MV-4-11 (cell line): ENCODE data around the gene SH3RF2.
"Not testable (repeated sequence)": the region's sequence is repeated elsewhere in the genome, so short reads cannot be mapped to it uniquely, and the experiment has no call there.

Source experiments
- DNase-seq: peaks from one replicate; lab custom pipeline; 2025; lab: John Stamatoyannopoulos, UW

The SH3RF2 gene

DNA sequence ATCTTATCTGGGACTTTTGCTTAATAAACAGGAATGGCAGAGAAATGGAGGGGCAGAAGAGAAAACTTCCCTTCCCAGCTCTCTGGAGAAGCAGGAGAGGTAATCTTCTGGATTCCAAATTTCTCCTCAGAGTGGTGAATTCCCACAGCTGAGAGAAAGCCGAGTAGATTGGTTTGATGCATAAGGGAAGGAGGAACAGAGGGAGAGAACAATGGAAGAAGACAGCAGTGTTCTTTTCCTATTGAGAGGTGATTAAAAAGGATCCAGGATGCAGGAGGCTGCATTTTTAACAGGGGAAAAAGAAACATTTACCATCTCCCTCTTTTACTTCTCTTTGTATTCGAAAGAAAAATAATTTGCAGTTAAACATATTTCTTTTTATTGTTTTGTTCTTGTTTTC, 13.1 kb downstream of the SH3RF2 start:
- no peak for DNase-seq

- DNase-seq, result no peak
These were observed 14.7 kb downstream of the SH3RF2 start for GRCh38 chr5:145951071-145951470.

DNA sequence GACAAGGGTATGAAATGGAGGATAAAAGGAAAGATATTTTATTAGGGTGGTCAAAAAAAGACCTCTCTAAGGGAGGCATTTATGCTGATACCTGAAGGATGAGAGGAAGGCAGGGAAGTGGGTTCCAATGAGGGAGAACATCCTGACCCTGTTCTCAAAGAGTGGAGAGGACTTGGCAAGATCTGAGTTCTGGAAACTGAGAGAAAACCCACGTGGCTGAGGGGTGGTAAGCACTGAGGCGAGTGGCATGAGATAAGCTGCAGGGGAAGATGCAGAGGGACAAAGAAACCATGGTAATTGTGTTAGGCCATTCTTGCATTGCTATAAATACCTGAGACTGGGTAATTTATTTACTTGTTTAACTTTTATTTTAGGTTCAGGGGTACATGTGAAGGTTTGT, 16.8 kb downstream of the SH3RF2 start:
- no peak for DNase-seq

DNA sequence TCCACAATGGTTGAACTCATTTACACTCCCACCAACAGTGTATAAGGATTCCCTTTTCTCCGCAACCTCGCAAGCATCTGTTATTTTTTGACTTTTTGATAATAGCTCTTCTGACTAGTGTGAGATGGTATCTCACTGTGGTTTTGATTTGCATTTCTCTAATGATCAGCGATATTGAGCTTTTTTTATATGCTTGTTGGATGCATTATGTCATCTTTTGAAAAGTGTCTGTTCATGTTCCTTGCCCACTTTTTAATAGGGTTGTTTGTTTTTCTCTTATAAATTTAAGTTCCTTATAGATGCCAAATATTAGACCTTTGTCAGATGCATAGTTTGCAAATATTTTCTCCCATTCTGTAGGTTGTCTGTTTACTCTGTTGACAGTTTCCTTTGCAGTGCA, 17.8 kb downstream of the SH3RF2 start:
- DNase-seq, result not testable (repeated sequence)

- no peak for DNase-seq
These were observed 21.0 kb downstream of the SH3RF2 start for GRCh38 chr5:145957388-145957787.

GRCh38 chr5:145958436-145958835, 22.1 kb downstream of the SH3RF2 start:
- no peak for DNase-seq

GRCh38 chr5:145960166-145960565, 23.8 kb downstream of the SH3RF2 start:
- DNase-seq, result no peak

DNA sequence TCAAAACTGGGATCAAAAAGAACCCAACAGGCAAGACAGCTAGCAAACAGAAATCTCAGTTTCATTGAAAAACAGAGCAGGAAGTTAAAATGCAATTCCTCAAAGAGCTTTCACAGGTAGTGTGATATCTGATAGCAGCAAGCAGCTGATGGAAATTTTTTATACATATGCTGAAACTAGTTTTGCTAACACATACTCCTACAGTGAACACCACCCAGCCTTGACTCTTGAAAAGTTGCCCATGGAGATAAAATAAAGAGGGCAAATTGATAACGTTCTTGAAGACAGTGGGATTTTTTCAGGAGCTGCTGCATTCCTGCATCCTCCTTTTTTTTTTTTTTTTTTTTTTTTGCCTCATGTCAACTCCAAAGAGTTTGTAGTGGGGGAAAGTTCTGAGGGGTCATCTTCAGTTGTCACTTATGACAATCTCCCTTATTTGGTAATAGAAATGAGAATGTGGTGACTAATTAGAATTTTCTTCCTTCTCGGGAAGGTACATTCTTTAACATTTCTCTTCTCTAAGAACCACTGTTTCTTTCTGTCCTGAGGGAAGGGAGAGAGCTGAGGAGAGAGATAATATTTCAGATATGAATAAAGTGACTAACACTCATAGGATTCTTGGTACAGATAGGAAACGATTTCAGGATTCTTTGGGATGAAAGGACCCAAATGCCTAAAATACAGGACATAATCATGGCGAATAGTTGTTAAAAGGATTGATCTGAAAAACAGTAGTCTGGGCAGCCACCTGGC, 24.6 kb downstream of the SH3RF2 start:
- DNase-seq, result no peak

GRCh38 chr5:145962001-145962400, 25.6 kb downstream of the SH3RF2 start:
- no peak for DNase-seq

DNA sequence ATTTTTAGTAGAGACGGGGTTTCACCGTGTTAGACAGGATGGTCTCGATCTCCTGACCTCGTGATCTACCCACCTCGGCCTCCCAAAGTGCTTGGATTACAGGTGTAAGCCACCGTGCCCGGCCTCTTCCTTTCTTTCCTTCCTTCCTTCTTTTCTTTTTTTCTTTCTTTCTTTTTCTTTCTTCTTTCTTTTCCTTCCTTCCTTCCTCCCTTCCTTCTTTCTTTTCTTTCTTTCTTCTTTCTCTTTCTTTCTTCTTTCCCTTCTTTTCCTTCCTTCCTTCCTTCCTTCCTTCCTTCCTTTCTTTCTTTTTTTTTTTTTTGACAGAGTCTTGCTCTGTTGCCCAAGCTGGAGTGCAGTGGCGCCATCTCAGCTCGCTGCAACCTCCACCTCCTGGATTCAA, 27.6 kb downstream of the SH3RF2 start:
- not testable (repeated sequence) for DNase-seq

DNA sequence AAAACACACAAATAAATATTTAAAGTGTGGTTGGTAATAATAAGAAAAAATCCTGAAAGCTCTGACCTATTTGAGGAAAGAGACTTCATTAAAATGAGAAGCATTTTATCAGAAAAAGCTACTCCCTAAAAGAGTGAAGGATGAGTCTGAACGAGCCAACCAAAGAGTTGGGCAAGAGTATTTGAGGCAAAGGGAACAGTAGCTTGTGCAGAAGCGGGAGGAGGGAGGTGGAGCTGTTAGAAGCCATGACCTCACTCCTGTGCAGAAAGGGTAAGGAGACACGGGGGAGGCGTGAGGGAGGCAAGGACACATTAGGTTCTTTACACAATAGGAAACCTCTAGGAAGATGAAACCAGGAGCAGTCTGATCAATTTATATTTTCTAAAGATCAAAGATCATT, 29.4 kb downstream of the SH3RF2 start:
- DNase-seq, result peak; percentile 71

GRCh38 chr5:145967296-145967695, 30.9 kb downstream of the SH3RF2 start:
- no peak for DNase-seq

- no peak for DNase-seq
These were observed 32.8 kb downstream of the SH3RF2 start for GRCh38 chr5:145968970-145969713.

- no peak for DNase-seq
These were observed 33.3 kb downstream of the SH3RF2 start for GRCh38 chr5:145969714-145970092.

DNA sequence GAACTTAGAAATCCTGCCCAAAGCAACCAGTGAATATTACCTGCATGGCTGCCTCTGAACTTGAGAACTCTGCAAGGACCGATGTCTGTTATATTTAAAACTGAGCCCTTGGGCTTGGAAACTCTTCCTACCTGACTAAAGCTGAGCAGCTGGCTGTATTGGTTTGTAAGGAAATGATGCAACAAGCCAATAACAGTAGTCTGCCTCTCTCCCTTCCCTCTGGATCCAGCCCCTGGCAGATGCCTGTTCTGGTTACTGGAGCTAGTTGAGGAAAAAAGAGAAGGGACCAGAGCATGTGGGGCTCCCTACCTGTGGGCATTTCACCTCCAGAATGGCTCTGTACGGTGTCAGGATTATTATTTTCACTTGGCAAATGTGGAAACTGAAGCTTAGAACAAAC, 34.7 kb downstream of the SH3RF2 start:
- no peak for DNase-seq

DNA sequence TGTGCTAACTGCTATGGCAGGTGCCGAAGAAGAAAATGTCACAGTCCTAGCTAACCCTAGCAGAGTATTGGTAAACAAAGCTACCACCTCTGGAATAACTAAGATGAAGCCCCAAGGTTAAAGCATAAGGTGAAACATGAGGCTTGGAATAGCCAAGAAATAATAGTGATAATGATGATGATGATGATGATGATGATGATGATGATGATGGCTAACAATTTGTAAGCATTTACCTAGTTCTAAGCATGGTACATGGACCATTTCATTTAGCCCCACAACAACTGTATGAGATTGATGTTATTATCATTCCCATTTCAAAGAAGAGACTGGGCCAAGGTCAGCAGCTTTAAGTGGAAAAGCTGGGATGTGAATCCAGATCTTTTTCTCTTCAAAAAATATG, 35.3 kb downstream of the SH3RF2 start:
- DNase-seq, result no peak

DNA sequence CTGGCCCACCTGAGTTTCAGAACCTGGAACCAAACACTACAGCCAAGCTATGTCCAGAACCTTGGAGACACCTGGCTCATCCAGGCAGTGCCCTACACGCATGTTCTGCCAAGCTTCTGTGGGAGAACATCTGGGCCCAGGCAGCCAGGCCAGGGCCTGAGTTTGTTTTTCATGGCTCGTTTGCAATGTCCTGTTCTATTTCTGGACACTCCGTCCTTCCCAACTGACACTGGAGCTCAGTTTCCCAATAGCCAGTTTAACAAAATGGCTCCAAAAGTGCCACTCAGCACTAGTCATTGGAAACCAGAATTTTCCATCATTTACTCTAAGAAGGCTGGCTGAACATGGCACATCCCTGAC, 38.6 kb downstream of the SH3RF2 start:
- no peak for DNase-seq

DNA sequence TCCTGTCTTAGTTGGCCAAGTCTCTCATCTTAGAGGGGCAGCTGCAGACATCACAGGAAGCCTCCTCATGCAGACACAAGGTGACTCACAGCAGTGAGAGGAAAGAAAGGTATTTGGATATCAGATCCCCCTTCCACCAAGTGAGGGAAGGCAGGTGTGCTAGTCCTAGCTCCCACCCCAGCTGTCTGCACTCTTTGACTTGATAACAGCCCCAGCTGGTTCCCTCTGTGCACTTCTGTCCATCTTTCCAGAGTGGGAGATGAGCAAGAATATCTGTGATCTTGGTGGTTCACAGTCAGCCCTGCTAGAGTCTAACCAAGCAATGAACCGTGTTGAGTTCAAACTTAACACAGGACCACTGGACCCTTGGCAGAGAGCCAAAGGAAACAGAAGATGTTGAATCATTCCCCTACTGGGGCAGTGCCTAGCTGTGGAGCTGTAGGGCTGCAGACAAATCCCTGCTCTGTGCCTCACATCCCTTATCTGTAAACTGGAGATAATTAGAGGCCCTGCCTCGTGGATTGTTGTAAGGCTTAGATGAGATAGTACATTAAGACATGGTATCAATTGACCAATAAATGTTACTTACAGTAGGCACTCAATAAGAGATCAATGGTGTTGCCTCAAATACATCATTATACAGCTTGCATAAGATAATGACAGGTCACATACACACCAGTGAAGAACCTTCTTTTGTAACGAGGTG, 39.1 kb downstream of the SH3RF2 start:
- DNase-seq, result no peak

DNA sequence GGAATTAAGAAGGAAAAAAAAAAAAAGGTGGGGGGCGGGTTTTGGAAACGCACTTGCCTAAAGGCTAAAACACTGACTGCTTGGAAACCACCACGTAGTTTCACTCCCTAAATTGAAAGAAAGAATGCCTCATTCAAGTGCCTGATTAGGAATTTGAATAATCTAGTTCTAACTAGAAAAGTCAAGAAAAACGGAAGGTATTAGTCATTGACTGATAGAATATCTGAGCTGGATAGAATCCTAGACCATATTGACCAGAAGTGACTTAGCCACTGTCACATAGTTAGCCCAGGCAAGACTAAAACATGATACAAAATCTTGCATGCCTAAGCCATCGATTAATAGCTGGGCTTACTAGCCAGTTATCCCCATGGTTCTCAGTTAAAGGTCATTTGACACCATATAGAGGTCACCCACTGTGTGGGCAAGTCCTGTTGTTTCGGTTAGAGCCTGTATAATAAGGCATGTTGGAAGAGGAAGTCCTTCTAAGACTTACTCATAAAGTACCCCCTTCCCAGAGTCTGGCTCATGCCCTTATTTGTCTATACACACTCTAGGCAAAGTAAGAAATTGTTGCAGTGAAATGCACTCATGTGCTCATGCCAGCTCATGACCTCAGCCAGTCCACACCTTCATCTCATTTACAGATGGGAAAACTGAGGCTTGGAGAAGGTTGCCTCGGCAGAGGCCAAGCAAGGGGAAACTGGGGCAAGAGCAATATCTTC, 40.2 kb downstream of the SH3RF2 start:
- peak; percentile 86 for DNase-seq

DNA sequence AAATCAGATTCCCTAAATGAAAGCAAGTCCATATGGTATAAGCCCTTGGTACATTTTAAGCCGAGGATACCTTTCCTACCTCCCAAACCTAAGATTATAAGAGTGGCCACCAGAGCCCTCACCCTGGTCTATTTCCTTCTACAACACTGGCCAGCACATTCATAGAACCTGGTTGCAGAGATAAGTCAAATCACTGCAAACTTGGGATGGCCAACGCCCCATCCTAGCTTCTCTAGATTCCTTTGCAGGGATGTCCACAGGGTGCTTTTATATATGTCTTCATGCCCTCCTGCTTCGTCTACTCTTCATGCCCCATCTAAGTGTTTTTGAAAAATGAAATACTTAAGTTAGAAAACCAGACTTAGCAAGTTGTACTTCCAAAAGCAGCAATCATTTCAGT, 41.8 kb downstream of the SH3RF2 start:
- no peak for DNase-seq

GRCh38 chr5:145978708-145979107, 42.3 kb downstream of the SH3RF2 start:
- no peak for DNase-seq
